ENCODE data around the gene PGM1.

Gene PGM1

GRCh38 chr1:63665824-63666223, 72.6 kb downstream of the PGM1 start:
- no peak for DNase-seq (ENCODE audit: extremely low spot score)
- TF ChIP-seq CTCF (IDR thresholded peaks at IDR 0.05; ENCODE audit: control extremely low read depth, extremely low read depth, low read depth, missing control alignments): no peak
- ChIA-PET CTCF (interaction anchor here (1.2 to 2.4 kb wide), 3 partner anchors 9 to 34 kb away, joined by 3 to 7 read pairs (median 3); no protein-coding TSS in a partner anchor), POLR2A (no interaction called here)

GRCh38 chr1:63668298-63668697, 75.1 kb downstream of the PGM1 start:
- ChIA-PET CTCF (interaction anchor here (0.9 to 1.4 kb wide), 4 partner anchors 8 to 578 kb away, joined by 3 to 8 read pairs (median 4); no protein-coding TSS in a partner anchor), POLR2A (no interaction called here)
- TF ChIP-seq CTCF (IDR thresholded peaks at IDR 0.05; ENCODE audit: control extremely low read depth, extremely low read depth, low read depth, missing control alignments): no peak
- DNase-seq (ENCODE audit: extremely low spot score): no peak

- POLR2A ChIA-PET: no interaction called here
- CTCF ChIA-PET: interaction anchor here (0.9 to 1.4 kb wide), 5 partner anchors 9 to 577 kb away, joined by 3 to 8 read pairs (median 3); no protein-coding TSS in a partner anchor
- no peak for TF ChIP-seq CTCF (IDR thresholded peaks at IDR 0.05; ENCODE audit: control extremely low read depth, extremely low read depth, low read depth, missing control alignments)
- no peak for DNase-seq (ENCODE audit: extremely low spot score)
These were observed 76.1 kb downstream of the PGM1 start for GRCh38 chr1:63669151-63669961.

GRCh38 chr1:63670164-63670563, 77.0 kb downstream of the PGM1 start:
- CTCF ChIA-PET: interaction anchor here (0.9 to 1.8 kb wide), 2 partner anchors 13 to 21 kb away, joined by 3 to 5 read pairs; no protein-coding TSS in a partner anchor
- no peak for TF ChIP-seq CTCF (IDR thresholded peaks at IDR 0.05; ENCODE audit: control extremely low read depth, extremely low read depth, low read depth, missing control alignments)
- POLR2A ChIA-PET: no interaction called here
- DNase-seq (ENCODE audit: extremely low spot score): no peak

GRCh38 chr1:63671514-63671913, 78.3 kb downstream of the PGM1 start:
- CTCF ChIA-PET: interaction anchor here (0.8 to 1.8 kb wide), 2 partner anchors 20 to 21 kb away, joined by 4 to 5 read pairs; no protein-coding TSS in a partner anchor
- POLR2A ChIA-PET: interaction anchor here (0.5 kb wide), 1 partner anchor 12 kb away, joined by 4 read pairs; no protein-coding TSS in a partner anchor
- no peak for TF ChIP-seq CTCF (IDR thresholded peaks at IDR 0.05; ENCODE audit: control extremely low read depth, extremely low read depth, low read depth, missing control alignments)
- DNase-seq (ENCODE audit: extremely low spot score): no peak

GRCh38 chr1:63674238-63674864, 81.1 kb downstream of the PGM1 start:
- ChIA-PET CTCF (interaction anchor here (0.6 to 2.8 kb wide), 14 partner anchors 9 to 578 kb away, joined by 3 to 15 read pairs (median 5); no protein-coding TSS in a partner anchor), POLR2A (no interaction called here)
- DNase-seq (ENCODE audit: extremely low spot score): peak; percentile 54
- TF ChIP-seq CTCF (IDR thresholded peaks at IDR 0.05; ENCODE audit: control extremely low read depth, extremely low read depth, low read depth, missing control alignments): peak; percentile 61

Data from GM10248 (cell line).